Measurements from ENCODE around the gene C6orf62.
"Not testable (repeated sequence)": the region's sequence is repeated elsewhere in the genome, so short reads cannot be mapped to it uniquely, and the experiment has no call there.

The C6orf62 gene

DNA sequence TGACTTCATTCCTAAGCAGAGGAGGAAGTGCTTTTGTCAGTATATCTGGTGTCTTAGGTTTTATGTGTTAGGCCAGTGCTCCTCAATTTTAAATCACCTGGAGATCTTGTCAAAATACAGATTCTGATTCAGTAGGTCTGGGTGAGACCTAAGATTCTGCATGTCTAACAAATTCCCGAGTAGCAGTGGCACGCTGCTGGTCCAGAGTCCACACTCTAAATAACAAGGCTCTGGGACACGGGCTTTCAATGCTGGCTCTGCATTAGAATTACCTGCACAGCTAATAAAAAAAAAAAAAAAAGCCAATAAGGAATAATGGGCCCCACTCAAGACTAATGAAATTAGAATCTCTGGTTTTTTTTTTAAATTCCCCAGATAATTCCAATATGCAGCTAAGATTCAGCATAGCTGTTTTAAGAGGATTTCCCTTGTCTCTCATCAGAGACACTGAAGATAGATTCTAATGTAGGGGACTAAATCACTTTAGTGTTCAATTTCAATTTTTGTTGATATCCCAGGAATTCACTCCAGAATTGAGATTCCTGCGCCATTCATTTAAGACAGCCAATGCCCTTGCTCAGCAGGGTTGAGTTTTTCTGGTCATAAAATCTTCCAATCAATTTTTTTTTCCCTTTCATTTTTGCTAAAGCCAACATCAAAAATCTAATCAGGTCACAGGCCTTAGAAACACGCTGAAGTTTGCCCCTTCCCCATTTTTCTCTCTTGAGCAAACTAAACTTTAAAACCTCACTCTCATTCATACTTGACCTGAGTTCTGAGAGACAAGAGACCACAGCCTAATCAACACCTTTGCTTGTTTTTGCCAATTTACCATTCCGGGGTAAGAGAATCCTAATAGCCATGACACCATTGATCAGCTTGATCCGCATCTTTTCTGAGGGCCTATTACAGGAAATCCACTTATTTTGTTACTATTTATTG is 54.6 kb downstream of the C6orf62 start:
- TF ChIP-seq, protein P1, sequence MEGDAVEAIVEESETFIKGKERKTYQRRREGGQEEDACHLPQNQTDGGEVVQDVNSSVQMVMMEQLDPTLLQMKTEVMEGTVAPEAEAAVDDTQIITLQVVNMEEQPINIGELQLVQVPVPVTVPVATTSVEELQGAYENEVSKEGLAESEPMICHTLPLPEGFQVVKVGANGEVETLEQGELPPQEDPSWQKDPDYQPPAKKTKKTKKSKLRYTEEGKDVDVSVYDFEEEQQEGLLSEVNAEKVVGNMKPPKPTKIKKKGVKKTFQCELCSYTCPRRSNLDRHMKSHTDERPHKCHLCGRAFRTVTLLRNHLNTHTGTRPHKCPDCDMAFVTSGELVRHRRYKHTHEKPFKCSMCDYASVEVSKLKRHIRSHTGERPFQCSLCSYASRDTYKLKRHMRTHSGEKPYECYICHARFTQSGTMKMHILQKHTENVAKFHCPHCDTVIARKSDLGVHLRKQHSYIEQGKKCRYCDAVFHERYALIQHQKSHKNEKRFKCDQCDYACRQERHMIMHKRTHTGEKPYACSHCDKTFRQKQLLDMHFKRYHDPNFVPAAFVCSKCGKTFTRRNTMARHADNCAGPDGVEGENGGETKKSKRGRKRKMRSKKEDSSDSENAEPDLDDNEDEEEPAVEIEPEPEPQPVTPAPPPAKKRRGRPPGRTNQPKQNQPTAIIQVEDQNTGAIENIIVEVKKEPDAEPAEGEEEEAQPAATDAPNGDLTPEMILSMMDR (IDR thresholded peaks at IDR 0.05; ENCODE audit: low read length, missing control alignments): no peak
- no peak overlapping the region for H3K4me3 ChIP-seq (replicated peaks; ENCODE audit: low read depth, low read length)
- DNase-seq (ENCODE audit: low read depth): no peak

DNA sequence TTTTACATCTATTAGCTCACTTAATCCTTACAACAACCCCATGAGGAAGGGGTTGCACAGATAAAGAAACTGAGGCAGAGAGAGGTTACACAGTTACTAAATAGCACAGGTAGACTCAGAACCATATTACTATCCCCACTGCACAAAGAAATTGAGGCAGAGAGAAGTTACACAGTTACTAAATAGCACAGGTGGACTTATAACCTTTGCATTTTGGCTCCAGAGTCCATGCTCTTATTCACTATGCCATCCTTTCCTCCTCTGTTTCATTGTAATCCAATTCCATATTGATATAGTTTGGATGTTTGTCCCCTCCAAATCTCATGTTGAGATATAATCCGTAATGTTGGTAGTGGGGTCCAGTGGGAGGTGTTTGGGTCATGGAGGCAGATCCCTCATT is 55.8 kb downstream of the C6orf62 start:
- DNase-seq (ENCODE audit: low read depth): no peak
- TF ChIP-seq, protein P1 (IDR thresholded peaks at IDR 0.05; ENCODE audit: low read length, missing control alignments): no peak
- no peak overlapping the region for H3K4me3 ChIP-seq (replicated peaks; ENCODE audit: low read depth, low read length)

DNA sequence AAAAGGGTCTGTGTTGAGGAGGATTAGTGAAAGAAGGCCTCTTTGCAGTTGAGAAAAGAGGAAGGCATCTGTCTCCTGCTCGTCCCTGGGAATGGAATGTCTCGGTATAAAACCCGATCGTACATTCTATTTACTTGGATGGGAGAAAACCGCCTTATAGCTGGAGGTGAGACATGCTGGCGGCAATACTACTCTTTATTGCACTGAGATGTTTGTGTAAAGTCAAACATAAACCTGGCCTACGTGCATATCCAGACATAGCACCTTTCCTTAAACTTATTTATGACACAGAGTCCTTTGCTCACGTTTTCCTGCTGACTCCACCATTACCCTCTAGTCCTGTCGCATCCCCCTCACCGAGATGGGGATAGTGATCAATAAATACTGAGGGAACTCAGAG is 56.7 kb downstream of the C6orf62 start:
- no peak overlapping the region for H3K4me3 ChIP-seq (replicated peaks; ENCODE audit: low read depth, low read length)
- DNase-seq (ENCODE audit: low read depth): no peak
- TF ChIP-seq, protein P1 (IDR thresholded peaks at IDR 0.05; ENCODE audit: low read length, missing control alignments): no peak

DNA sequence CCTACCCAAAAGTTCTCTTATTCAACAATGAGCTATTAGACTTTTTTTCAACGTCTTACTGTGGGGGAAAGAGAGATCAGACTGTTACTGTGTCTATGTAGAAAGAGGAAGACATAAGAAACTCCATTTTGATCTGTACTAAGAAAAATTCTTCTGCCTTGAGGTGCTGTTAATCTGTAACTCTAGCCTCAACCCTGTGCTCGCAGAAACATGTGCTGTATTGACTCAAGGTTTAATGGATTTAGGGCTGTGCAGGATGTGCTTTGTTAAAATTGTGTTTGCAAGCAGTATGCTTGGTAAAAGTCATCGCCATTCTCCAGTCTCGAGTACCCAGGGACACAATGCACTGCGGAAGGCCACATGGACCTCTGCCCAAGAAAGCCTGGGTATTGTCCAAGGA is 57.2 kb downstream of the C6orf62 start:
- not testable (repeated sequence) for H3K4me3 ChIP-seq (replicated peaks; ENCODE audit: low read depth, low read length); DNase-seq (ENCODE audit: low read depth)

DNA sequence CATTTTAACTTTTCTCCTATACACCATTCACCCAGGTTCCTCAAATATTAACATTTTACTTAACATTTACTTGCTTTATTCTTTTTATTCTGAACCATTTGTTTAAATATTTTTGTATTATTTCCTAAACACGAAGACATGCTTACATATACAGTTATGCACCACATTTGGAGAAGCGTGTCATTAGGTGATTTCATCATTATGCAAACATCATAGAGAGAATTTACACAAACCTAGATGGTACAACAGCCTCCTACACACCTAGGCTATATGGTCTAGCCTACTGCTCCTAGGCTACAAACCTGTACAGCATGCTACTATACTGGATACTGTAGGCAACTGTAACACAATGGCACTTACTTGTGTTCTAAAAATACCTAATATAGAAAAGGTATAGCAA is 58.8 kb downstream of the C6orf62 start:
- TF ChIP-seq, protein P1 (IDR thresholded peaks at IDR 0.05; ENCODE audit: low read length, missing control alignments): no peak
- no peak for DNase-seq (ENCODE audit: low read depth)
- H3K4me3 ChIP-seq (replicated peaks; ENCODE audit: low read depth, low read length): no peak overlapping the region

DNA sequence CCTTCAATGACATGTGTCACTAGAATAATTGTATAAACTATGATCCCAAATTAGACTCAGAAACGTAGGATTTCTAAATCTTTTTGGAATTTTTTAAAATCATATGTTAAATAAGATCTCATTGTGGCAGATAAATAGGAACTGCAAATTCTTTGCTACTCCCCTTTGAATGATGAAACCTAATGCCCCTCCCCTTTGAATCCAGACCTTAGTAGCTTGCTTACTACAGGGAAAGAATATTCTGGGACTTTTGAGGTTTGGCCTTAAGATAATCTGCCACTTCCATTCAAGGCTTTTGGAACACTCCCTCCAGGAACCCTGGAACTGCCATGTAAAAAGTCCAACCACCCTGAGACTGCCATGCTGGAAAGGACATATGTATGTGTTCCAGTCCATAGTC is 59.4 kb downstream of the C6orf62 start:
- H3K4me3 ChIP-seq (replicated peaks; ENCODE audit: low read depth, low read length): no peak overlapping the region
- DNase-seq (ENCODE audit: low read depth): peak; percentile 13
- TF ChIP-seq, protein P1 (IDR thresholded peaks at IDR 0.05; ENCODE audit: low read length, missing control alignments): no peak

DNA sequence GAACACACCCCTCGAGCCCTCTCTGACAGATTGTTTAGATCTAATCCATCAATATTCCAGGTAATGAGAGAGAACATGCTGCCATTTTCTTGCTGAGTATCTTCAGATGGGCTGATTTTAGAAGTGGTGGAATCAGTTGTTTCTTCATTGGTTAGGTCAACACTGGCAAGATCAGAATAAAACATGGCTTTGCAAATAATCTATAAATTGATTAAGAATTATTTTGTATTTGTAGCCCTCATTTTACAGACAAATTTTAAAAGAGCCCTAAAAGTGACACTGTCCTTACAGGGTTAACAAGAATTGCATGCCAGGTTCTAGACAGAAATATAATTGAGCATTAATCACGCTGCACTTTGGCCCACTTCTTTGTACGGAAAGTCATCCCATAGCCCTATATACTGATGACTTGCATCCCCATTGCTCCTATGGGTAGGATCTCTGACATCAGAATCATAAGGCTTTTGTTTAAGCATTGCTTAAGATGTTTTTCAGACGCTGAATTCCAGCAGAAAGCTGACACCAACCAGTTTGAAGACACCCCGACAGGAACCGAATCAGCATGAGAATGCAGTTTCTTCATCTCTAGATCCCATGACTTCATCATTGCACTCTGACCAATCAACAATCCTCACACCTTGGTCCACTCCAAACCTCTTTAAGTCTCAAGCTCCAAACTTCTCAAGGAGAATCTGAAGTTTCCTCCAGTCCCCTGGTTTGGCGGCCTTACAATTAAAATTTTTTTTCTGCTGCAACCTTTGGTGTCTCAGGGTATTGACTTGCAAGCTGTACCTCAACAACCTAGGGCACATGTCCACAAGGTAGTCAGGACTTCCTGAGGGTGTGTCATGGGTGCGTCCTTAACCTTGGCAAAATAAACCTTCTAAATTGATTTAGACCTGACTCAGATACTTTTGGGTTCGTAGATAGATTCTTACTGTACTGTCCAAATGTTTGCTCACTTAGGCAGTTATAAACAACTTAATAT is 60.1 kb downstream of the C6orf62 start:
- peak; percentile 79 for DNase-seq (ENCODE audit: low read depth)
- H3K4me3 ChIP-seq (replicated peaks; ENCODE audit: low read depth, low read length): no peak overlapping the region

More for the DNA sequence above, 60.1 kb downstream of the C6orf62 start:
- TF ChIP-seq, protein P1 (IDR thresholded peaks at IDR 0.05; ENCODE audit: low read length, missing control alignments): no peak

Measured in fibroblast of pulmonary artery (primary cell).